Fibroblast of villous mesenchyme (primary cell): ENCODE data around the gene IKZF1. TPM values are rescaled to one million over a fixed set of nuclear protein-coding genes. Genes with fewer than 3 reads are reported as not detected.

Experiments used
- DNase-seq: peaks from one replicate; pipeline ENCODE4 v3.0.0-alpha.2; 2010; ENCODE audit warnings: low read depth
- H3K4me3 ChIP-seq: 2 replicates; pipeline ENCODE4 v1.5.1; 2011; ENCODE audit warnings: low read depth, mild to moderate bottlenecking, low read length
- CTCF ChIP-seq: IDR thresholded peaks from 2 replicates; pipeline ENCODE4 v1.5.1; 2012; ENCODE audit warnings: low read depth, mild to moderate bottlenecking, low read length; ENCODE audit not compliant: insufficient read depth
- total RNA-seq: library from RNA; depleted of rRNA; stranded (reverse); fragments of >200 nt; gene quantifications from 2 replicates; pipeline ENCODE4 v1.2.3, GENCODE V29; 2012

The IKZF1 gene
- total RNA-seq, 1 donor = not detected

GRCh38 chr7:50348469-50349162 is 44.1 kb downstream of the IKZF1 start:
- no peak overlapping the region for H3K4me3 ChIP-seq
- no peak for TF ChIP-seq CTCF
- no peak for DNase-seq

- no peak for TF ChIP-seq CTCF
- H3K4me3 ChIP-seq = no peak overlapping the region
- DNase-seq = no peak
Observed at GRCh38 chr7:50349399-50349798, 44.9 kb downstream of the IKZF1 start.

- H3K4me3 ChIP-seq = no peak overlapping the region
- no peak for TF ChIP-seq CTCF
- DNase-seq = no peak
Observed at GRCh38 chr7:50349963-50350944, 45.7 kb downstream of the IKZF1 start.

- DNase-seq = no peak
Observed at GRCh38 chr7:50351267-50351666, 46.8 kb downstream of the IKZF1 start.

GRCh38 chr7:50352282-50352681 is 47.8 kb downstream of the IKZF1 start:
- no peak overlapping the region for H3K4me3 ChIP-seq
- no peak for TF ChIP-seq CTCF
- no peak for DNase-seq

More at GRCh38 chr7:50351267-50351666, 46.8 kb downstream of the IKZF1 start:
- TF ChIP-seq CTCF = no peak
- no peak overlapping the region for H3K4me3 ChIP-seq

GRCh38 chr7:50352751-50353150 is 48.2 kb downstream of the IKZF1 start:
- no peak for DNase-seq
- no peak overlapping the region for H3K4me3 ChIP-seq
- no peak for TF ChIP-seq CTCF
